HG03108 (cell line): Measurements from ENCODE around the gene NPM3.
A peak's percentile ranks its signal among the peaks of the same experiment; 100 is the strongest.
"Not testable (repeated sequence)": the region's sequence is repeated elsewhere in the genome, so short reads cannot be mapped to it uniquely, and the experiment has no call there.

Experiments
- ATAC-seq: cut with Tn5 transposase; IDR thresholded peaks from one replicate; pipeline ENCODE4 v1.9.1; 2021; ENCODE audit warnings: moderate library complexity; ENCODE audit not compliant: unreplicated experiment

The NPM3 gene

GRCh38 chr10:101807158-101807557, 23.9 kb upstream of the NPM3 start:
- no peak for ATAC-seq

- no peak for ATAC-seq
Observed at GRCh38 chr10:101803511-101803910, 20.3 kb upstream of the NPM3 start.

- ATAC-seq = no peak
Observed at GRCh38 chr10:101797403-101798059, 14.3 kb upstream of the NPM3 start.

- ATAC-seq = no peak
Observed at GRCh38 chr10:101793526-101793925, 10.3 kb upstream of the NPM3 start.

- ATAC-seq = no peak
Observed at GRCh38 chr10:101789686-101790085, 6.4 kb upstream of the NPM3 start.

- ATAC-seq = not testable (repeated sequence)
Observed at GRCh38 chr10:101789231-101789630, 6.0 kb upstream of the NPM3 start.

GRCh38 chr10:101785801-101786200, 2.6 kb upstream of the NPM3 start:
- ATAC-seq = no peak

GRCh38 chr10:101784558-101784957, 1.3 kb upstream of the NPM3 start:
- no peak for ATAC-seq

GRCh38 chr10:101783736-101784118, 481 bp upstream of the NPM3 start:
- no peak for ATAC-seq

GRCh38 chr10:101781984-101782810, 1.0 kb downstream of the NPM3 start:
- ATAC-seq = no peak

- no peak for ATAC-seq
Observed at GRCh38 chr10:101781655-101781983, 1.6 kb downstream of the NPM3 start.

- no peak for ATAC-seq
Observed at GRCh38 chr10:101780818-101781654, 2.2 kb downstream of the NPM3 start.

GRCh38 chr10:101780187-101780817, 2.9 kb downstream of the NPM3 start:
- ATAC-seq = no peak

GRCh38 chr10:101779544-101780186, 3.6 kb downstream of the NPM3 start:
- ATAC-seq = peak; percentile 40

GRCh38 chr10:101778781-101779543, 4.3 kb downstream of the NPM3 start:
- no peak for ATAC-seq

- ATAC-seq = no peak
Observed at GRCh38 chr10:101778151-101778780, 5.0 kb downstream of the NPM3 start.

GRCh38 chr10:101777619-101778145, 5.6 kb downstream of the NPM3 start:
- ATAC-seq = no peak

- no peak for ATAC-seq
Observed at GRCh38 chr10:101776161-101776817, 7.0 kb downstream of the NPM3 start.
